Measurements from ENCODE around the gene RAPGEF5.

RAPGEF5 gene

DNA sequence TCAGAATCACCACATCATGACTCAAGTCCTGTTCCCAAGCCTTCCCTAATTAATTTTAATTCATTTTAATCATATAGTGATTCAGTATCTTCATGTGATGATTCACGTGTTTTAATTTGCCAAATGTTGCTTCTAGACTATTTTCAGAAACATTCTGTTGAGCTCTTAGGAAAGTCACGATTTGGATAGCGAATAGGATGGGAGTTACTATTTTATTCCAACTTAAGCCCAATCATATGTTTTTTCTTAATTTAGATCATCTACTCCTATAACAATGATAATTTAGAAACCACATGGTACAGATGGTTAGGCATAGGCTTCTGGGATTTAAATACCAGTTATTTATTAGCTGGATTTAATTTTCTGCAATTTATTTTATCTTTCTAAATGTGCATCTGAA, 49.1 kb downstream of the RAPGEF5 start:
- Histone ChIP-seq H3K9ac (ENCODE audit: insufficient read length, low read depth) (no peak overlapping the region), H3K36me3 (ENCODE audit: insufficient read depth, insufficient read length, low read length) (no peaks in the 10 kb centered on the region), H3K27me3 (ENCODE audit: insufficient read depth, insufficient read length) (no peaks in the 10 kb centered on the region), H3K4me3 (ENCODE audit: insufficient read length, low read depth) (no peak overlapping the region), H3K4me1 (ENCODE audit: insufficient read depth, insufficient read length) (no peaks in the 10 kb centered on the region), H3K9me3 (ENCODE audit: insufficient read depth, low read length) (no peaks in the 10 kb centered on the region)
- no peak for DNase-seq (ENCODE audit: low read depth, low spot score)
- TF ChIP-seq SUZ12 (IDR thresholded peaks at IDR 0.05; ENCODE audit: extremely low read depth, insufficient read depth, insufficient read length) = no peak
- TF ChIP-seq YY1 (IDR thresholded peaks at IDR 0.05; ENCODE audit: insufficient read depth, insufficient read length) = no peak
- TF ChIP-seq ZNF274 (IDR thresholded peaks at IDR 0.05; ENCODE audit: low read depth, low read length) = no peak

- no peaks in the 10 kb centered on the region for H3K9me3 ChIP-seq (ENCODE audit: insufficient read depth, low read length)
- no peak for DNase-seq (ENCODE audit: low read depth, low spot score)
- no peak for TF ChIP-seq SUZ12 (IDR thresholded peaks at IDR 0.05; ENCODE audit: extremely low read depth, insufficient read depth, insufficient read length)
- TF ChIP-seq YY1 (IDR thresholded peaks at IDR 0.05; ENCODE audit: insufficient read depth, insufficient read length) = no peak
- TF ChIP-seq ZNF274 (IDR thresholded peaks at IDR 0.05; ENCODE audit: low read depth, low read length) = no peak
- H3K36me3 ChIP-seq (ENCODE audit: insufficient read depth, insufficient read length, low read length) = no peaks in the 10 kb centered on the region
- no peaks in the 10 kb centered on the region for H3K4me1 ChIP-seq (ENCODE audit: insufficient read depth, insufficient read length)
- H3K9ac ChIP-seq (ENCODE audit: insufficient read length, low read depth) = no peak overlapping the region
- no peaks in the 10 kb centered on the region for H3K27me3 ChIP-seq (ENCODE audit: insufficient read depth, insufficient read length)
- no peak overlapping the region for H3K4me3 ChIP-seq (ENCODE audit: insufficient read length, low read depth)
Measured at GRCh38 chr7:22305706-22306105, 51.2 kb downstream of the RAPGEF5 start.

DNA sequence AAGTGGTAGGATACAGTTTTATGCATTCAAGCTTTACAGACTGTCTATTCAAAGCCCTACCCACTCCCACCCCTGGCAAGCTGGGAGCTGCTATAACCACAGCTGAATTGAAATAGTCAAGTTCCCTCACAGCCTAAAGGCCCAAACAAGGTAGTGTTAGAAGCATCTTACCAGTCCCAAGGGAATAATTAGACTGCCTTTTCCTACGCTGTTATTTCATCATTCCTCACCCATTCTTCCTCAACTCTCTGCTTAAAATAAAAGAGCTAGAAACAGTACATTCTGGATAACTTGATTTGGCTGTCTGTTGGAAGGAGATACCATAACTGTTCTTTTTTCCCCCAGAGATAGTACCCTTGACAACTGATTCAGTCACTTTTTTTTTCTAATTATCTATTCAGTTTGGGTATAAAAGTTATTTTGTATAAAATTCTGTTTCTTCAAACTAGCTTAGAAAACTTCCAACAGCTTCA, 54.0 kb downstream of the RAPGEF5 start:
- H3K36me3 ChIP-seq (ENCODE audit: insufficient read depth, insufficient read length, low read length) = no peaks in the 10 kb centered on the region
- no peak for TF ChIP-seq SUZ12 (IDR thresholded peaks at IDR 0.05; ENCODE audit: extremely low read depth, insufficient read depth, insufficient read length)
- no peak for TF ChIP-seq ZNF274 (IDR thresholded peaks at IDR 0.05; ENCODE audit: low read depth, low read length)
- no peak for TF ChIP-seq YY1 (IDR thresholded peaks at IDR 0.05; ENCODE audit: insufficient read depth, insufficient read length)
- H3K9ac ChIP-seq (ENCODE audit: insufficient read length, low read depth) = no peak overlapping the region
- H3K4me1 ChIP-seq (ENCODE audit: insufficient read depth, insufficient read length) = no peaks in the 10 kb centered on the region
- no peak for DNase-seq (ENCODE audit: low read depth, low spot score)
- no peaks in the 10 kb centered on the region for H3K9me3 ChIP-seq (ENCODE audit: insufficient read depth, low read length)
- H3K4me3 ChIP-seq (ENCODE audit: insufficient read length, low read depth) = no peak overlapping the region
- H3K27me3 ChIP-seq (ENCODE audit: insufficient read depth, insufficient read length) = no peaks in the 10 kb centered on the region

DNA sequence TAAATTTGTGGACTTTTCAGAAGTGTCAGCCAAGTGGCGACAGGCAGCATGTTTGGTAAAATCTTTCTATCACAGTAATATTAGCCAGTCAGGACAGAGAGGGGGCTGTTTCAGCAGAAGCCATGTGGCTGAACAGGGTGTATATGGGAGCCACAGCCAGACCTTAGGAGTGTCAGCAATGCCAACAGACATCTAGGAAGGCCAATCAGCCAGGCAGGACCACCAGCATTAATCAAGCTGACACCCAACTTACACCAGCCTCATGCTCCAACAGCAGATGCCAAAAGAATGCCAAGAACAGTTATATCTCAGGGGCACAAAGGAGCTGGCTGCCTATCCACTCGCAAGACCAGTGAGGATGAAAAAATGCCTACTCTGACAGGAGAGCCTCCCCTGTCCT, 54.8 kb downstream of the RAPGEF5 start:
- H3K4me1 ChIP-seq (ENCODE audit: insufficient read depth, insufficient read length) = no peaks in the 10 kb centered on the region
- H3K27me3 ChIP-seq (ENCODE audit: insufficient read depth, insufficient read length) = no peaks in the 10 kb centered on the region
- H3K9me3 ChIP-seq (ENCODE audit: insufficient read depth, low read length) = no peaks in the 10 kb centered on the region
- TF ChIP-seq SUZ12 (IDR thresholded peaks at IDR 0.05; ENCODE audit: extremely low read depth, insufficient read depth, insufficient read length) = no peak
- TF ChIP-seq YY1 (IDR thresholded peaks at IDR 0.05; ENCODE audit: insufficient read depth, insufficient read length) = no peak
- no peak for TF ChIP-seq ZNF274 (IDR thresholded peaks at IDR 0.05; ENCODE audit: low read depth, low read length)
- H3K4me3 ChIP-seq (ENCODE audit: insufficient read length, low read depth) = no peak overlapping the region
- H3K36me3 ChIP-seq (ENCODE audit: insufficient read depth, insufficient read length, low read length) = no peaks in the 10 kb centered on the region
- no peak for DNase-seq (ENCODE audit: low read depth, low spot score)
- no peak overlapping the region for H3K9ac ChIP-seq (ENCODE audit: insufficient read length, low read depth)

- TF ChIP-seq ZNF274 (IDR thresholded peaks at IDR 0.05; ENCODE audit: low read depth, low read length) = no peak
- TF ChIP-seq SUZ12 (IDR thresholded peaks at IDR 0.05; ENCODE audit: extremely low read depth, insufficient read depth, insufficient read length) = no peak
- TF ChIP-seq YY1 (IDR thresholded peaks at IDR 0.05; ENCODE audit: insufficient read depth, insufficient read length) = no peak
- Histone ChIP-seq H3K4me3 (ENCODE audit: insufficient read length, low read depth) (no peak overlapping the region), H3K4me1 (ENCODE audit: insufficient read depth, insufficient read length) (no peaks in the 10 kb centered on the region), H3K9me3 (ENCODE audit: insufficient read depth, low read length) (no peaks in the 10 kb centered on the region), H3K36me3 (ENCODE audit: insufficient read depth, insufficient read length, low read length) (no peaks in the 10 kb centered on the region), H3K9ac (ENCODE audit: insufficient read length, low read depth) (no peak overlapping the region), H3K27me3 (ENCODE audit: insufficient read depth, insufficient read length) (no peaks in the 10 kb centered on the region)
- DNase-seq (ENCODE audit: low read depth, low spot score) = no peak
Measured at GRCh38 chr7:22301790-22302189, 55.2 kb downstream of the RAPGEF5 start.

DNA sequence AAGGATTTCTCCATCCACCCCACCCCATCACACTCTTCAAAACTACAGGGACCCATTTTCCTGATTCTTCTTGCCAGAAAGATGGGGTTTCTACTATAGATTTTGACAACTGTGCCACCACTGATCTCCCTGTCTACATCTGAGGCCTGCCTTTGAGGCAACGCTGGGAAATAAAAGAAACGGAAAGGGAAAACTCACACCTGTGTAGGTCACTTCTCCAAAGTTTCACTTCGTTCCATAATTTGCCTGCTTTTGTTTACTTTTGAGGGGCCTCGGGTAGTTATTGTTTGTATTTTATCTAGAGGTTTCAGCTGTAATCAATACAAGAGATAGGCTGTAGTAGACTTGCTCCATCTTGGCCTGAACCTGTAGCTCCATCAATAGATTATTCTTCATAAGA, 56.1 kb downstream of the RAPGEF5 start:
- no peaks in the 10 kb centered on the region for H3K4me1 ChIP-seq (ENCODE audit: insufficient read depth, insufficient read length)
- no peak overlapping the region for H3K4me3 ChIP-seq (ENCODE audit: insufficient read length, low read depth)
- TF ChIP-seq YY1 (IDR thresholded peaks at IDR 0.05; ENCODE audit: insufficient read depth, insufficient read length) = no peak
- TF ChIP-seq SUZ12 (IDR thresholded peaks at IDR 0.05; ENCODE audit: extremely low read depth, insufficient read depth, insufficient read length) = no peak
- TF ChIP-seq ZNF274 (IDR thresholded peaks at IDR 0.05; ENCODE audit: low read depth, low read length) = no peak
- no peaks in the 10 kb centered on the region for H3K27me3 ChIP-seq (ENCODE audit: insufficient read depth, insufficient read length)
- no peaks in the 10 kb centered on the region for H3K9me3 ChIP-seq (ENCODE audit: insufficient read depth, low read length)
- H3K9ac ChIP-seq (ENCODE audit: insufficient read length, low read depth) = no peak overlapping the region
- H3K36me3 ChIP-seq (ENCODE audit: insufficient read depth, insufficient read length, low read length) = no peaks in the 10 kb centered on the region
- no peak for DNase-seq (ENCODE audit: low read depth, low spot score)

DNA sequence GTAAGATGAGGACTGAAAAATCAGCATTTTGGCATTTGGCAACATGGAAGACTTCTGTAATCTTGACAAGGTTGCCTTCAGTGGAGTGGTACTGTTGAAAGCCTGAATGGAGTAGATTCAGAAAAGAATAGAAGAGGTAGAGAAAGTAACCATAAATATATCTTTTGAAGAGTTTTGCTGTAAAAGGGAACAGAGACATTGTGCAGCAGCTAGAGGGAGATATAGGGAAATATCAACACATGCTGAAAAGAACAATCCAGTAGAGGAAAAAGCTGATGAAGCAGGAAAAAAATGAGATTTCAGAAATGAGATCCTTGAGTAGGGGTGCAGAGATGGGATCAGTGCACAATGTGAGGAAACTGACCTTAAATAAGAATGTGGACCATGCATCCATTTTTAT, 60.0 kb downstream of the RAPGEF5 start:
- no peaks in the 10 kb centered on the region for H3K9me3 ChIP-seq (ENCODE audit: insufficient read depth, low read length)
- TF ChIP-seq SUZ12 (IDR thresholded peaks at IDR 0.05; ENCODE audit: extremely low read depth, insufficient read depth, insufficient read length) (no peak), ZNF274 (IDR thresholded peaks at IDR 0.05; ENCODE audit: low read depth, low read length) (no peak), YY1 (IDR thresholded peaks at IDR 0.05; ENCODE audit: insufficient read depth, insufficient read length) (no peak)
- H3K4me3 ChIP-seq (ENCODE audit: insufficient read length, low read depth) = no peak overlapping the region
- no peak overlapping the region for H3K9ac ChIP-seq (ENCODE audit: insufficient read length, low read depth)
- no peaks in the 10 kb centered on the region for H3K27me3 ChIP-seq (ENCODE audit: insufficient read depth, insufficient read length)
- no peak for DNase-seq (ENCODE audit: low read depth, low spot score)
- no peaks in the 10 kb centered on the region for H3K4me1 ChIP-seq (ENCODE audit: insufficient read depth, insufficient read length)
- H3K36me3 ChIP-seq (ENCODE audit: insufficient read depth, insufficient read length, low read length) = no peaks in the 10 kb centered on the region

DNA sequence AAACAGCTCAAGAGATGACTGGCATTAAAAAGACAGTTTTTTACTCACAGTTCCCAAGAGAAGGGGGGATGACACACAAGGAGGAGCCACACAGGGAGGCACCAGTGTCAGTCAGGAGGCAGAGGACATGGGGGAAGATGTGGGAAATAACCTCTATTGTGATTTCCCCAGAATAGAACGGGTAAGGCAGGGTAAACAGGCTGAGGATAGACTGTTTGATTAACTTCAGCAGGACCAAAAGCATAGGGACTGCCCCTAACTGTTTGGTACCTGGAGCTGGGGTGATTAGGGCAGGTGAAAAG, 60.7 kb downstream of the RAPGEF5 start:
- H3K36me3 ChIP-seq (ENCODE audit: insufficient read depth, insufficient read length, low read length) = no peaks in the 10 kb centered on the region
- no peak for TF ChIP-seq ZNF274 (IDR thresholded peaks at IDR 0.05; ENCODE audit: low read depth, low read length)
- no peak for TF ChIP-seq SUZ12 (IDR thresholded peaks at IDR 0.05; ENCODE audit: extremely low read depth, insufficient read depth, insufficient read length)
- TF ChIP-seq YY1 (IDR thresholded peaks at IDR 0.05; ENCODE audit: insufficient read depth, insufficient read length) = no peak

More for the DNA sequence above, 60.7 kb downstream of the RAPGEF5 start:
- H3K9me3 ChIP-seq (ENCODE audit: insufficient read depth, low read length) = no peaks in the 10 kb centered on the region
- no peak for DNase-seq (ENCODE audit: low read depth, low spot score)
- H3K9ac ChIP-seq (ENCODE audit: insufficient read length, low read depth) = no peak overlapping the region
- no peaks in the 10 kb centered on the region for H3K4me1 ChIP-seq (ENCODE audit: insufficient read depth, insufficient read length)
- H3K27me3 ChIP-seq (ENCODE audit: insufficient read depth, insufficient read length) = no peaks in the 10 kb centered on the region
- H3K4me3 ChIP-seq (ENCODE audit: insufficient read length, low read depth) = no peak overlapping the region

Data from NT2/D1 (cell line).